ENCODE data around the gene EMID1. TPM values are rescaled to one million over a fixed set of nuclear protein-coding genes. Genes with fewer than 3 reads are reported as not detected.

Gene EMID1
- total RNA-seq, 4 donors from 2014 or later, result 0.33 to 1.8 TPM; not detected in 2

DNA sequence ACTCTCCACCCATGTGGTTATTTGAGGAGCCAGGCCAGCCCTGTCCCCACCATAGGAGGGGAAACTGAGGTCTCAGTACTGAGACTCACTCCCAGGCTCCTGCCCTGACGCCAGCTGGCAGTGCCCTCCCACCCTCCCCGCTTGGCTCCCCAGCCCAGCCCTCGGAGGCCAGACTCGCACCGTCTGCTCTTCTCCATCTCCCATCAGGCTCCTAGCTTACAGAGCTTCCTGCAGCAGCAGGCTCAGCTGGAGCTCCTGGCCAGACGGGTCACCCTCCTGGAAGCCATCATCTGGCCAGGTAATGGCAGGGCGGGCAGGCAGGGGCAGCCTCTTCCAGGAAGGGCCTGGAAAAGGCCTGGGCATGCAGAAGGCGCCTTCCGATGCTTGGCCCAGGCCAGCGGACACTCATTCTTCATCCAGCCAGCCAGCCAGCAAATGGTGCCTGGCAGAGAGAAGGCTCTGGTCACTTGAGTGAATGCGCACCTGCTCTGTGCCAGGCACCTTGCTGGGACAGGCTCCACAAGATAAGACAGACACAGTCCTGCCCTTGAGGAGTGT lies 49.4 kb downstream of the EMID1 start:
- no peak overlapping the region for H3K4me3 ChIP-seq
- H3K4me1 ChIP-seq, result no peaks in the 10 kb centered on the region
- no peak overlapping the region for H3K27ac ChIP-seq
- DNase-seq, result no peak
- no peaks in the 10 kb centered on the region for H3K27me3 ChIP-seq
- no peak for ATAC-seq
- H3K9me3 ChIP-seq, result no peaks in the 10 kb centered on the region
- peaks cover 0 to 8% of the 10 kb centered on the region in 2 donors for H3K36me3 ChIP-seq
- in situ Hi-C loops (cut with MboI; ENCODE audit: low sequenced_read_pairs in 4 of 4) (no loop called here), intact Hi-C loops (cut with DNase I; ENCODE audit: low total_unique reads) (no loop called here)
- TF ChIP-seq, protein P1, sequence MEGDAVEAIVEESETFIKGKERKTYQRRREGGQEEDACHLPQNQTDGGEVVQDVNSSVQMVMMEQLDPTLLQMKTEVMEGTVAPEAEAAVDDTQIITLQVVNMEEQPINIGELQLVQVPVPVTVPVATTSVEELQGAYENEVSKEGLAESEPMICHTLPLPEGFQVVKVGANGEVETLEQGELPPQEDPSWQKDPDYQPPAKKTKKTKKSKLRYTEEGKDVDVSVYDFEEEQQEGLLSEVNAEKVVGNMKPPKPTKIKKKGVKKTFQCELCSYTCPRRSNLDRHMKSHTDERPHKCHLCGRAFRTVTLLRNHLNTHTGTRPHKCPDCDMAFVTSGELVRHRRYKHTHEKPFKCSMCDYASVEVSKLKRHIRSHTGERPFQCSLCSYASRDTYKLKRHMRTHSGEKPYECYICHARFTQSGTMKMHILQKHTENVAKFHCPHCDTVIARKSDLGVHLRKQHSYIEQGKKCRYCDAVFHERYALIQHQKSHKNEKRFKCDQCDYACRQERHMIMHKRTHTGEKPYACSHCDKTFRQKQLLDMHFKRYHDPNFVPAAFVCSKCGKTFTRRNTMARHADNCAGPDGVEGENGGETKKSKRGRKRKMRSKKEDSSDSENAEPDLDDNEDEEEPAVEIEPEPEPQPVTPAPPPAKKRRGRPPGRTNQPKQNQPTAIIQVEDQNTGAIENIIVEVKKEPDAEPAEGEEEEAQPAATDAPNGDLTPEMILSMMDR (IDR thresholded peaks at IDR 0.05 in 4 of 5, conservative IDR thresholded peaks at IDR 0.05 in 1 of 5), result no peak
- no peak for TF ChIP-seq POLR2A (IDR thresholded peaks at IDR 0.05)

DNA sequence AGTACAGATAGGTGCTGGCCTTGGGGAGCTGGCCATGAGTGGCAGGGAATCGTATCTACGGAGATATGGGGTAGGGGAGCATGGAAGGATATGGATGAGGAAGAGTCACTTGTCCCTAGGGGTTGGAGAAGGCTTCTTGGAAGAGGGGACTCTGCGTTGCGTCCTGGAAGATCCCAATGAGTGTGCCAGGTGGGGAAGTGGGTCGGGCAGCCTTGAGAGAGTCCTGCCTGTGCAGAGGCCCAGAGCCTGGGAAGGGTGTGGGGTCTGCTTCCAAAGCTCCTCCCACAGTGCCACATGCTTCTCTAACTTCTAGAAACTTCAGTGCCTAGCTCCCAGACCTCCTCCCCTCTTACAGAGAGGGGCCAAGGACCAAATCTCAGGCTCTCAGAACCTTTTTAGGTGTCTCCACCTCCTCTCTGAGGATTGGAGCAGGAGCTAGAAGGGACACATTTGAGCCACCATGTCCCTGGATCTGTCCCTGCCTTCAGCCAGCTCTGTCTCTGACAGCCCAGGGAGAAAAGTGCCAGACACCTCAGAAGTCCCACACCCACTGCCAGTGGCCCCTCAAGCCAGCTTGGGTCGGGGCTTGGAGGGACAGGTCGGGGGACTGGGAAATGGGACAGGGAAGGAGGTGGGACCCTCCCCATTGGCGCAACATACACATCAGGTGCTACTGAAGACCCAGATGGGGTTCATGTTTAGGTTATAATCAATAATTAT lies 51.1 kb downstream of the EMID1 start:
- Histone ChIP-seq H3K4me1 (no peaks in the 10 kb centered on the region), H3K36me3 (peaks cover 0 to 12% of the 10 kb centered on the region in 2 donors), H3K27ac (no peak overlapping the region), H3K27me3 (no peaks in the 10 kb centered on the region), H3K4me3 (no peak overlapping the region), H3K9me3 (no peaks in the 10 kb centered on the region)
- TF ChIP-seq, protein P1 (IDR thresholded peaks at IDR 0.05 in 4 of 5, conservative IDR thresholded peaks at IDR 0.05 in 1 of 5), result no peak
- TF ChIP-seq POLR2A (IDR thresholded peaks at IDR 0.05), result no peak
- intact Hi-C loops (cut with DNase I; ENCODE audit: low total_unique reads), result no loop called here
- in situ Hi-C loops (cut with MboI; ENCODE audit: low sequenced_read_pairs in 4 of 4), result no loop called here
- ATAC-seq (no peak), DNase-seq (no peak)

DNA sequence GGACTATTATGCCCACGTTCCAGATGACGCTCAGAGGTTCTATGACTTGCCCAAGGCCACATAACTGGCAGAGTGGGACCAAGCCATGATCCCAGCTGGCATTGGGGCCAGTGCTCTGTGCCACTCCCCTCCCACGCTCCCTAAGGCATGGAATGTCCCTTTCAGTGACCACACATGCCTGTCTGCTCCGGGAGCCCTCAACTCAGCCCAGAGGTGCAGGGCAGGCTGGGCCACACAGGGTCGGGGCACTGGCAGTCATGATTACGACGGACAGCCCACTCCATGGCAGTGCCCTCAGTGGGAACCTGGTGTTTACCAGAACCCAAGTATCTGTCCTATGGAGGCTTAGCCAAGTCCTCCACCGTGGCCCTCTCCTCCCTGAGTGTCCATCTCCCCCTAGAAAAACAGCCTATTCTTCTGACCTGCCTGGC lies 52.1 kb downstream of the EMID1 start:
- Histone ChIP-seq H3K27ac (no peak overlapping the region), H3K27me3 (no peaks in the 10 kb centered on the region), H3K9me3 (no peaks in the 10 kb centered on the region), H3K36me3 (peaks cover 0 to 12% of the 10 kb centered on the region in 2 donors), H3K4me3 (no peak overlapping the region), H3K4me1 (no peaks in the 10 kb centered on the region)
- DNase-seq, result no peak
- intact Hi-C loops (cut with DNase I; ENCODE audit: low total_unique reads) (no loop called here), in situ Hi-C loops (cut with MboI; ENCODE audit: low sequenced_read_pairs in 4 of 4) (no loop called here)
- no peak for TF ChIP-seq POLR2A (IDR thresholded peaks at IDR 0.05)
- TF ChIP-seq, protein P1 (IDR thresholded peaks at IDR 0.05 in 4 of 5, conservative IDR thresholded peaks at IDR 0.05 in 1 of 5), result no peak
- ATAC-seq, result no peak

DNA sequence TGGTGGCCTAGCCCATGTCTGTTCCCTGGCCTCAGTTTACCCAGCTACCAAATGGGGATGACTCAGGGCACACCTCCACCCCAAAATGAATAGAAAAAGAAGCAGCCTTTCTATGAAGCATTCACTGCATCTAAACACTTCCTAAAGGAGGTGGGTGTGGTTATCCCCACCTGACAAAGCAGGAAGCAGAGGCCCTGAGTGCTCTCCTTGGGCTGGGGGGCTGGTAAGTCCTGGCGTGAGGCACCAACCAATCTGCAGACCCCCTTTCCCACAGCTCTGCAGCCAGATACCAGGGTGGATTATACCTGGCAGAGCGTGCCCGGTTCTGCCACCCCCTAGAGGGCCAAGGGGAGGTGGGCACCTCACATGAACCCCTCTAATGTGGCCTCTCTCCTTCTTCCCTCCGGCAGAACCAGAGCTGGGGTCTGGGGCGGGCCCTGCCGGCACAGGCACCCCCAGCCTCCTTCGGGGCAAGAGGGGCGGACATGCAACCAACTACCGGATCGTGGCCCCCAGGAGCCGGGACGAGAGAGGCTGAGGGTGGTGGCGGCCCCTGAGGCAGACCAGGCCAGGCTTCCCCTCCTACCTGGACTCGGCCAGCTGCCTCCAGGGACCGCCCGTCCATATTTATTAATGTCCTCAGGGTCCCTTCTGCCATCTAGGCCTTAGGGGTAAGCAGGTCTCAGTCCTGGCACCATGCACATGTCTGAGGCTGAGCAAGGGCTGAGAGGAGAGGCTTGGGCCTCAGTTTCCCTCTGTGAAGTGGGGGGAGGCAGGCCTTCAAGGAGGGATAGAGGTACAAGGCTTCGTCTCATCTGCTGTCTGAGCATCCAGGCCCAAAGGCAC lies 52.9 kb downstream of the EMID1 start:
- DNase-seq, result no peak
- in situ Hi-C loops (cut with MboI; ENCODE audit: low sequenced_read_pairs in 4 of 4) (no loop called here), intact Hi-C loops (cut with DNase I; ENCODE audit: low total_unique reads) (no loop called here)
- Histone ChIP-seq H3K27me3 (no peaks in the 10 kb centered on the region), H3K4me1 (no peaks in the 10 kb centered on the region), H3K4me3 (no peak overlapping the region), H3K9me3 (no peaks in the 10 kb centered on the region), H3K36me3 (peaks cover 0 to 12% of the 10 kb centered on the region in 2 donors), H3K27ac (no peak overlapping the region)
- TF ChIP-seq POLR2A (IDR thresholded peaks at IDR 0.05), result no peak
- TF ChIP-seq, protein P1 (IDR thresholded peaks at IDR 0.05 in 4 of 5, conservative IDR thresholded peaks at IDR 0.05 in 1 of 5), result no peak
- ATAC-seq, result no peak
